GM19238 (cell line): ENCODE measurements around the gene HEY2.
"Not testable (repeated sequence)": the region's sequence is repeated elsewhere in the genome, so short reads cannot be mapped to it uniquely, and the experiment has no call there.

ENCODE experiments used
- DNase-seq: peaks from one replicate; pipeline ENCODE4 v3.0.0; 2011; ENCODE audit warnings: low spot score; ENCODE audit not compliant: insufficient read length

The HEY2 gene

DNA sequence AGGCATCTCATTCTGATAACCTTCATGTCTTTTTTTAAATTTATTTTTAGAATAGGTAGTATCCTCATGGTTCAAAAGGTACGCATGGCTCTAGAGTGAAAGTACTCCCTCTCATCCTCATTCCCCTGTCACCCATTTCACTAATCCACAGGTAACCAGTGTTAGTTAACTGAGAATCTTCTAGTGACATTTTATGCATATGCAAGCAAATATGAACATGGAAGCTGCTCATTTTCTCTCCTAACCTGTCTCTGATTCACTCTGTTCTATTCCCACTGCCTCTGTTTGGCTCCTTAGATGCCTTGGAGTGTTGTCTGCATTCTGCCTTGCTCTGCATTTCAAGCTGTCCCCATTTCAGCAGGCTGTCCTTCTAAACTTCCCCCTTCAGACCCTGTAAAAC lies 45.9 kb downstream of the HEY2 start:
- DNase-seq, result no peak

DNA sequence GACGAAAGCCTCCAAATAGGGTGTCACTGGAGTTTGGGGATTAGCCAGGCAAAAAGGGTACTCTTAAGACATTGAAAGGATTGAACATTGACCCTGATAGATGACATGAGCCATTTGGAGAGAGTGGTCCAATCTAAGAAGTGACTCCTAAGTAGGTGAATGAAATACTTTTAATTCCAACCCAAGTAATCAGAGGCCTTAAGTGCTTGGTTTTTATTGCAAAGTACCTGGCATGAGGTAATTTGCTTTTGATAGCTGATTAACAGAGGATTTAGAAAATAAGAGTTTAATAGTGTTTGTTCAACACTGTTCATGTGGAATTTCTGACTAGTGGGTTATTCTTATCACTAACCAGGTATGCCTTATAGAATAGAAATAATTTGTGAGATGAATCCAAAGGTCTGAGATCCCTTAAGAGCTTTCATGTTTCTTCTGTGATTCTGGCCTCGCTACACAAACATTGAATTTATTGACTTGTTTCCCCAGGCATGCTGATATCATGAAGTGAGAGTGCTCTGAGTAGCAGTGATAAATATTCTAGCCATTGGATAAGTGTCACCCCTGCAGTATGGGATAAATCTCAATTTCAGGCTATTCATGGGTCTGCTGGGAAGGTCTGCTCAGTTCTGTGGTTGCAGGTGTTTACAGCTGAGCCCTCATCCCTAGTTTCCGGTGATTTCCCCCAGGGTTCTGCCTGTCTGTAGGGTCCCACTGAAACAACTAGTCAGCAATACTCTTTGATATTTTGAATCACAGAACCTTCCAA lies 47.9 kb downstream of the HEY2 start:
- no peak for DNase-seq

DNA sequence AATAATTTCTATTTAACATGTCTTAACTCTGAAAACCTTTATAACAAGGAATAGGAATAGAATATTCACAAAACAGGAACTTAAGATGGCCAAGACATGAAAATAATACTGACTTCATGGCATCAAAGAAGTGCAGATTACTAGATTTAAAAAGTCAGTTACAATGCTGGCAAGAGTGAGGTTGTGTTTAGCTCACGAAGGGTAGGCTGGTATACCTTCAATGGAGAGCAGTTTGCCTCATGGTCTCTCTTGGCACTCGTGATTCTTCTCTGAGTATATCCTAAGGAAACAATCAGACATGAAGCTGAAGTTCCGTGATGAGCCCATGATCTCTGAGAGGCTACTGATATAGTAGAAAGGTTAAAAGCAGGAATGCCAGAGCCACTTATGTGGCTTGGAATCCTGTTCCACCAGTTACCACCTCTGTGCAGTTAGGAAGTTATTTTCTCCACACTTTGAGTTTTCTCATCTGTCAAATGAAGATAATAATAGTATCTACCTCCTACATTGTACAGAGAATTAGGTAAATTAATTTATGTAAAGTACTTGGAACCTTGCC lies 48.5 kb downstream of the HEY2 start:
- no peak for DNase-seq

DNA sequence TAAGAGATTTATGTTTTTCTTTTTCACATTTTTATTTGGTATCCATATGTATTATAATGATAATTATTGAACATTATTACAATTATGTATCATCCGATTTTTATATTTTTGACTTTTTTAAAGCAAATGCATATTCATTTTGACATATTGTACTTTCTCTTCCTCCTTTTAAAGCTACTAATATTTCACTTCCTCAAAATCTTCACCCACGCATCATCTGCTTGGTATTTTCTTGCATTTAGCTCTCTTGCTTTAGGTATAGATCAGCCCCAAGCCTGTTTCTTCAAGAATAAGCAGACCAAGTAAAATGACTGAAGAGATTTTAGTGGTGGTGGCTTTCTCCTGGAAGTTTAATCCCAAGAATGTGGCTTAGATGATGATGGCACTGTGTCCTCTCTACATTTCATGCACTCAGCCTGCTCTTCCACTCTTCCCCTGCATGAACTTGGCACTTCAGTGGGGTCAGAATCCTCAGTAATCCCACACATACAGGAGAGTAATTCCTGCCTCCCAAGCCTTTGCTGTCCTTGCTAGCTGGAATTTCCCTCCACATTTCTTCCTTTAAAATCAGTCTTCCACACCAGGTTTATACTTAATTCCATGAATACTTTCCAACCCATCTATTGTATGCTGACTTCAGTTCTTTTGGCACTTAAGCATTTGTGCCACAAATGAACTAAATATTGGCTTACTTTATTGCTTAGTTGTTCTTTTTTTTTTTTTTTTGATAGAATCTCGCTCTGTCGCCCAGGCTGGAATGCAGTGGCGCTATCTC lies 49.5 kb downstream of the HEY2 start:
- no peak for DNase-seq

DNA sequence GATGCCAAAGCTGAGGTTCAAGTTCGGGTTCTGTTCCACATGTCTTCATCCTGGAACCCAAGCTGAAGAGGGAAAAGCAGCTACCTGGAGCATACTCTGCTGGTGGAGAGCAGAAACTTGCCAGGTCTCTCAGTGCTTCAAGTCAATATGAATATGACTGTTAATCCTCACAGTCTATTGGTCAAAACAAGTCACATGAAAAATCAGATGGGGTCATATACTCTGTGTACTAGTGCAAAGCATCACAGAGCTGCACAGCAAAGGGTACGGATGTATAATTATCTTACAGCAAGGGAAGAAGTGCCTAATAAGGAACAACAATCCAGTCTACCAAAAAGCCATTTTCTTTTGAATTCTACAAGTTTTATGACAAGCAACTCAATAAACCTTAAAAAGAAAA lies 53.0 kb downstream of the HEY2 start:
- no peak for DNase-seq

DNA sequence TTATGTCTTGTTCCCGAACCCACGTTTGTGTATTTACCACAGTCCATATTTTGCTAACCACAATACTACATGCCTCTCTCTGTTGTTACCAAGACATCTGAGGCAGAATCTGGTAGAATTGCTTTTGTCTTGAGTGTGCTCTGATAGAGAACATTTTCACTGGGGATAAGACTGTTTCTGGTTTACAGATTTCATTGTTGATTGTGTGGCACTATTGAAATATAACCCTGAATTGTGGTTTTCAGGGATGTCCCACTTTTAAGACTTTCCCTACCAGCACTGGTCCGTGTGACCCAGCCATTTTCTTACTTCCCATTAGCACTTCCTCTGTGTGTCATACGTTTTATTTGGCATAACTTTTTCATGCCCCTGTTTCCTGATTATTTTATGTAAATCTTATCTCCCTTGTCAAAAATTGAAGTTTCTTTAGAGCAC lies 53.5 kb downstream of the HEY2 start:
- no peak for DNase-seq

DNA sequence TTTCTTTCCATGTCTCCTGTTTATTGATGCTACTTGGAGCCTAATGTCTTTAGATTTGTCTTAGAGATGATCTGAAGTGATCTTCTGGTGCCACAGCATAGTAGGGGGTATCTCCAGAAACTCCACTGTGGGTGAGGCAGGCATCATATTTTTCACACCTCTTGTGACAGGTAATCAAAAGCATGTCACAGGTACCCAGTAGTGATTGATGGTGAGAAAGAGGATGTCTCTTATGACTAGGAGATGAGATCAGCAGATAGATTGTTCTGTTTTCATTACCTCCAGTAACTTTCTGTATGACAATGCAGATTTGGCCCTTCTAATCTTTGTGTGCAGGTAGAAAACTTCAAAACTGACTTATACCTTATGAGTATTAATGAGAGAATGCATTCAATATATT lies 54.8 kb downstream of the HEY2 start:
- no peak for DNase-seq

DNA sequence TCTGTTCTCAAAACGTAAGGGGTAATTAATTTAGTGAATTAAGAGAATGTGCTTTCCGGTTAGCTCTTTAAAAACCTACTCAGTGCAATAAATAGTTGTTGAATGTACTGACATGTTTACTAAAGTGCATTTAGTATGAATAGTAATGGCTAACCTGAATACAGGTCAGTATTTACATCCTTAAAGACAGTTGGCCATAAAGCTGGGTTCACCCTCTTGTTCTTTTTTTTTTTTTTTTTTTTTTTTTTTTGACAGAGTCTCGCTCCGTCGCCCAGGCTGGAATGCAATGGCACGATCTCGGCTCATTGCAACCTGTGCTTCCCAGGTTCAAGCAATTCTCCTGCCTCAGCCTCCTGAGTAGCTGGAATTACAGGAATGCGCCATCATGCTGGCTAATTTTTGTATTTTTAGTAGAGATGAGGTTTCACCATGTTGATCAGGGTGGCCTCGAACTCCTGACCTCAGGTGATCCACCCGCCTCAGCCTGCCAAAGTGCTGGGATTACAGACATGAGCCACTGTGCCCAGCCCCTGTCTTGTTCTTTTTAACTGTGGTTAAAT lies 55.5 kb downstream of the HEY2 start:
- not testable (repeated sequence) for DNase-seq

DNA sequence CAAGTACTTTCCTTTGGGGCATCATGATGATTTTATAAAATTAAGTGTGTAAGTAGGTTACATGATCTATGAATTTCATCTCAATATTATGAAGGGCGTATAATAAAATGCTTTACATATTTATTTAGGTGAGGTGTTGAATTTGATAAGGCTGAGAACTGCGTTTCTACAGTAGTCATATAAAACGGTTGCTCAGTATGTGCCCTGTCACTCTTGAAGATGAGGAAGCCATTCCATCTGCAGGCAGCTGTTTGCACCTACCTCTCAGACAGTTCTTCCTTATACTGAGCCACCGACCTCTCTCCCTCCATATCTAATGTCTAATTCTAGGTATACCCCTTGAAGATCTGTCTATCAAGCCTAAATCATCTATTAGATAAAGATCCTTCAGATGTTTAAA lies 57.4 kb downstream of the HEY2 start:
- no peak for DNase-seq

DNA sequence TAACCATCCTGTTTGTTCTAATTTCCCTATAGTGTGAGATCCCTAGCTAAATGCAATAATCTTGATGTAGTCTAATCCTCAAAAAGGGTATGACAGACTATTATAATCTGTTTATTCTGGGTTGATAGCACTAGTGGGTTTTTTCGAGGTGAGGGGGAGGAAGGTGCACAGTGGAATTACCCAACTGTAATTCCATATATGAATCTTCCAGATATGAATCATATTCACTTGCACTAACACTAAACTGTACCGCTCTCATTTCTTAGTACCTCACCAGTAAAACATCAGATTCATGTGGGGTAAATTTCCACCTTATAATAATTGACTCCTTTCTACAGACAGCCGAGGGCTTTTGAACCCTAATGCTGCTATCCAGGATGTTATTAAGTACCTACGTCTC lies 57.9 kb downstream of the HEY2 start:
- DNase-seq, result no peak

DNA sequence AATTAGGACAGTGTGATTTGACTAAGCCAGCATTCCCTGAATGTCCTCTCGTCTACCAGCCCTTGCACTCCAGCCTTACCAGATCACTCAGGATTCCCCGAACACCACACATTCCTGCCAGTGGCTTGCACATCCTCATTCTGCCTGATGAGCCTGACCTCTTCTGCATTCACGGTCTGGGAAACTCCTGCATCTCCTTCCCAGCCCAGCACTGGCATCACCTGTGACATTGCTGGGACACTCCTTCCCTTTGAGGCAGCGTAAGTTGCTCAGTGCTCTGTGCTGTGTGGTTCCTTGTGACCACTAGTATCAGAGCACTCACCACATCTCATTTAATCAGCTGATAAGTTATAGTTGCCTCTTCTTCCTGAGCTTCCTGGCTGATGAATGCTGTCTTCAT lies 58.6 kb downstream of the HEY2 start:
- no peak for DNase-seq

DNA sequence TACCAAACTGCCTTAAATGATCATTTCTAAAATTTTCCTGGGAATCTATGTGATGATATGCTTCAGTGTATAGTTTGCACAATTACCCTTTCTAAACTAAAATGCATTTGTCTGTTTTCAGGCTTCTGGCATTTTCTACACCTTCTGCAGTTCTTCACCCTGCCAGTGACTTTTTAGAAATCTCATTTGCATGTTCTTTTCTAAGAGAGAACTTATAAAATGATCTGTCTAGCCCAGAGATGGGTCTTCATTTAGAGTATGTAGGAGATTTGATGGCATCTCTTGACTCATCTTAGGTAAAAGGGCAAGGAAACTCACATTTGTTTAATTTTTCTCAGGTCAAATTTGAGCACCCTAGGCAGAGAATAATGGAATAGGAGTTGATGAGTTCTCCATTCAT lies 59.2 kb downstream of the HEY2 start:
- no peak for DNase-seq

DNA sequence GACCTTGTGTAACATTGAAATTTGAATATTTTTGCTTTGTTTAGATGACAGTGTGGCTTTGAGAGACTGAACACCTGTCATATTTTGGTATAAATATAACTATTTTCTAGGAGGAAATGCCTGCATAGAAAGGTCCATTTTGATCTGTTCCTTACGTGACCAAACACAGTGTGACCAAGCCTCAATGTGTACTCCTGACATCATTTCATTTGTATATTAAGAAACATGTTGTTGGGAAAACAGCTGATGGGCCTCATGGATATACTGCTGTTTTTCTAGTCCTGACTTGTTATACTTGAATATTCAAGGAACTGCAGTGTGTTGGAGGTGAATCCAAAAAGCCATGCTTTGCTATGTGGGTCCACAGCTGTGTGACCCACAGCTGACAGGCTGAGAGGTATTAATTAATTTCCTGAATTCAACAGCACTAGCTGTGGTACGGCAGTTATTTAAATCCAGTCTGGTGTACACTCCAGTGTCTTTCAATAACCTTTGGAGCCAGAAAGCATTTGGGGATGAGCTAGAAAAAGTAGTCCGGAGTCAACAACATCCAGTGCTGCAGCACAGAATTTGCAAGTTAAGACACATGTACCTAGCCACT lies 60.2 kb downstream of the HEY2 start:
- DNase-seq, result no peak

DNA sequence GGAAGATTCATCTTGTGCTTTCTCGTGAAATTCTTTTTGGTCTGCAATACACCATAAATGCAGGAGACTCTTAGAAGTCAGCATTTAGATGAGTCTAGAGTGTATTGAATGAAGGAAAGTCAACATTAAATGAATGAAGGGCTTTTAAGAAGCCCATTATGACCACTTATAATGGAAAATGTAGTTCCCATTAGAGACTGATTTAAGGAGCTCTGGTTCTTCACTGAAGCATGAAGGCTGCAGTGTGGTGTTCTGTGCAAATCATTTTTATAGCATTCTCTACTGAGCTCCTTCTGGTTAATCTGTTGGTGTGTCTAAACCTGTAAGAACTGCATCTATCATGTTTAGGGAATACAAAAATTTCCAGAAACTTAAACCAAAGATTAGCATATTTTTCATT lies 61.0 kb downstream of the HEY2 start:
- no peak for DNase-seq
